Suppressor macrophage treated with lipopolysaccharide for 4 hours (primary cell): ENCODE data around the gene PKP3.
A peak's percentile ranks its signal among the peaks of the same experiment; 100 is the strongest.
"Not testable (repeated sequence)": the region's sequence is repeated elsewhere in the genome, so short reads cannot be mapped to it uniquely, and the experiment has no call there.

Experiments
- DNase-seq: peaks from one replicate; pipeline ENCODE4 v3.0.0-alpha.2; 2020

Gene PKP3

DNA sequence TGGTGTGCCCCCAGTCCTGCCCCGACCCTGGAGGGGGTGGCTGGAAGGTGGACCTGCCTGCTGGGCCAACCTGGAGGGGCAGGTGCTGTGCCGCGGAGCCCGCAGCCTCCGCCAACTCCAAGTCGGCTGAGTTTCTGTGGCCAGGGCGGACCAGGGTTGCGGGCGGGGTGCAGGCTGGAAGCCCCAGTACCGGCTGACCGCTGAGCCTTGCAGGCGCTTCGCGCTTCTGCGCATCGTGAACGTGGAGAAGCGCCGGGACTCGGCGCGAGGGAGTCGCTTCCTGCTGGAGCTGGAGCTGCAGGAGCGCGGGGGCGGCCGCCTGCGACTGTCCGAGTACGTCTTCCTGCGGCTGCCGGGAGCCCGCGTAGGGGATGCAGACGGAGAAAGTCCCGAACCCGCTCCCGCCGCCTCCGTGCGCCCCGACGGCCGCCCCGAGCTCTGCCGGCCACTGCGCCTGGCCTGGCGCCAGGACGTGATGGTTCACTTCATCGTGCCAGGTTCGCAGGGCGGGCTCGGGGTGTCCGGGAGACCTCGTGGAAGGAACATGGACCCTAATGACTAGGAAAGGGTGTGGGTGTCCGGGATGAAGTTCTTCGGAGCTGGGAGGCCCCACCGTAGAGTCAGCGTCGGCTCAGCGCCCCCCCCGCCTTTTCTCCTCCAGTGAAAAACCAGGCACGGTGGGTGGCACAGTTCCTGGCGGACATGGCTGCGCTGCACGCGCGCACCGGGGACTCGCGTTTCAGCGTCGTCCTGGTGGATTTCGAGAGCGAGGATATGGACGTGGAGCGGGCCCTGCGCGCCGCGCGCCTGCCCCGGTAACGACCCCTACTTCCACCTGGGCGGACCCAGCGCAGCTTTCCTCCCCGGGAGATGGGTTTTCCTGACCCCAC lies 14.6 kb upstream of the PKP3 start:
- no peak for DNase-seq

DNA sequence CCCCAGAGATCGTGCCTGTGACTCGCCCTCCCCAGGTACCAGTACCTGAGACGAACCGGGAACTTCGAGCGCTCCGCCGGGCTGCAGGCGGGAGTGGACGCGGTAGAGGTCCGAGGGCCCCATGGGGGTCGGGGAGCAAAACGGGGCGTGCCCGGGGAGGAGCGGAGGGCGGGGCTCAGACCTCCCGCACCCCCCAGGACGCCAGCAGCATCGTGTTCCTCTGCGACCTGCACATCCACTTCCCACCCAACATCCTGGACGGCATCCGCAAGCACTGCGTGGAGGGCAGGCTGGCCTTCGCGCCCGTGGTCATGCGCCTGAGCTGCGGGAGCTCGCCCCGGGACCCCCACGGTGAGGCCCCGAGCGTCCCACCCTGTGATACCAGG lies 13.9 kb upstream of the PKP3 start:
- DNase-seq = no peak

- DNase-seq = no peak
These were observed 13.5 kb upstream of the PKP3 start for GRCh38 chr11:380491-380890.

DNA sequence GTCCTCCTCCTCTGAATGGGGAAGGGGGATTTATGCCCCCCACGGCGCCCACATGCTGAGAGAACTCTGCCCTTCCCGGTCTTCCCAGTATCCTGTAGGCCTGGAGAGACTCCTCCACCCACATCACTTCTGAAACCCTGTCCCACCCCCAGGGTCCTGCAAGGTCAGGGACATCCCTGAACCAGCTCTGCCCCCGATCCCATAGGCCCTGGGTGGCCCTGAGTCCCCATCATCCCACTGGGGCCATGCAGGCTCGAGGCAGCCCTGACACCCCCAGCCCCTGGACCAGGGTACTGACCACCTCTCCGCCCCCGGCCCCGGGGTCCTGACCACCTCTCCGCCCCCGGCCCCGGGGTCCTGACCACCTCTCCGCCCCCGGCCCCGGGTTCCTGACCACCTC lies 13.0 kb upstream of the PKP3 start:
- DNase-seq = no peak

GRCh38 chr11:381501-382072 lies 12.4 kb upstream of the PKP3 start:
- DNase-seq = no peak

GRCh38 chr11:382081-382629 lies 11.9 kb upstream of the PKP3 start:
- no peak for DNase-seq

- DNase-seq = no peak
These were observed 10.6 kb upstream of the PKP3 start for GRCh38 chr11:383431-383830.

DNA sequence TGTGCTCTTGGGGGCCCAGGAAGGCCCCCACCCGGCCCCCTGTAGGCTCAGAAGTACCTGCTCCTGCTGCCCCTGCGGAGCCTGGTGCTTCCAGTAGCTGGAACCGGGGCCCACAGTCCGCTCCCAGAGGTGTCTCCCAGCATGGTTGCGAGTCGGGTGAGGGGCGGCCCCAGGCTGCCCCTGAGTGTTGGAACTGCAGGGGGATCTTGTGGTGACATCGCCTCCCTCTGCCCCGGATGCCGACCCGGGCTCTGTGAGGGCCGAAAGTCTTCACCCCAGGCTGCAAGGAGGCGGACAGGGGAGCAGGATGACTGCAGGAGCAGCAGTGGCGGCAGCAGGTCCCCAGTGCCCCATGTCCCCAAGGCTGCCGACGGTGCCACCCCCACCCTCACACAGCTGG lies 9.5 kb upstream of the PKP3 start:
- no peak for DNase-seq

DNA sequence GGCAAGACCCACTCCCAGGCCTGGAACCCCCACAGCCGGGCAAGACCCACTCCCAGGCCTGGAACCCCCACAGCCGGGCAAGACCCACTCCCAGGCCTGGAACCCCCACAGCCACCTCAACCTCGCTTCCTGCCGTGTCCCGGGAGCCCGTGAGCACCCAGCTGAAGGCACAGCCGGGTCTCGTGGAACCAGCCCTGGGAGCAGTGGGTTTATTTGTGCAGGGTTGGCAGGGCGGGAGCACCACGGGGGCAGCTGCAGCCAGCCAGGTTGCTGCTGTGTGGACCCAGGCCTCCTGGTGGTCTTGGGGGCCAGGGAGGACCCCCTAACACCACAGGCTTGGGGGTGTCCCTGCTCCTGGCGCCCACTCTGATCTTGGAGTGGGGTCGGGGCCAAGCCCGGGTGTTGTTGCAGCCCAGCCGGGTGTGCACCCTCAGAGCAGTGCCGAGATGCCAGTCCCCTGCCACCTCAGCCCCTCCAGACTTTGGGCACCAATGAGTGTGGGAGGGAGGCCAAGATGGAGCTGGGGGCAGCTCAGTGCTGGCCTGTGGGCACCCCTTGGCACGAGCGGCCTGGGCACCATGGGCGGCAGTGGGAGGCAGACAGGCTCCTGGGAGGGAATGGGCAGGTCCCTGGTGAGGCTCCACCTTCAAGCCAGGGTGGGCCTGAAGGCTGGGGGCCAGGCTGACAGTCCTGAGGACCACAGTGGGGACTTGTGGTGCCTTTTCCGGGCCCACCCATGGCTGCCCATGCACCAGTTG lies 8.2 kb upstream of the PKP3 start:
- no peak for DNase-seq

DNA sequence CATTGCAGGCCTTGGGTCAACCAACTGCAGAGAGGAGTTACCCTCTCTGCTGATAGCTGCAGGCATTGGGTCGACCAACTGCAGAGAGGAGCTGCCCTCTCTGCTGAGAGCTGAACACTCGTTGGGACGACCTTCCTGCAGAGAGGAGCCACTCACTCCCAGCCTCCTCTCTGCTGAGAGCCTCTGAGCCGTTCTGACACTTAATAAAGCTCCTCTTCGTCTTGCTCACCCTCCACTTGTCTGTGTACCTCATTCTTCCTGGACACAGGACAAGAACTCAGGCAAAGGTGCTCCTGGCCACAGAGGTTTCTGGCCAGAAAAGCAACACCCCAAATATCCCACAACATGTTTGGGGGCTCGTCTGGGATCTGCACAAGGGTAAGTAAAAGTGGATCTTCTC lies 7.5 kb upstream of the PKP3 start:
- no peak for DNase-seq

DNA sequence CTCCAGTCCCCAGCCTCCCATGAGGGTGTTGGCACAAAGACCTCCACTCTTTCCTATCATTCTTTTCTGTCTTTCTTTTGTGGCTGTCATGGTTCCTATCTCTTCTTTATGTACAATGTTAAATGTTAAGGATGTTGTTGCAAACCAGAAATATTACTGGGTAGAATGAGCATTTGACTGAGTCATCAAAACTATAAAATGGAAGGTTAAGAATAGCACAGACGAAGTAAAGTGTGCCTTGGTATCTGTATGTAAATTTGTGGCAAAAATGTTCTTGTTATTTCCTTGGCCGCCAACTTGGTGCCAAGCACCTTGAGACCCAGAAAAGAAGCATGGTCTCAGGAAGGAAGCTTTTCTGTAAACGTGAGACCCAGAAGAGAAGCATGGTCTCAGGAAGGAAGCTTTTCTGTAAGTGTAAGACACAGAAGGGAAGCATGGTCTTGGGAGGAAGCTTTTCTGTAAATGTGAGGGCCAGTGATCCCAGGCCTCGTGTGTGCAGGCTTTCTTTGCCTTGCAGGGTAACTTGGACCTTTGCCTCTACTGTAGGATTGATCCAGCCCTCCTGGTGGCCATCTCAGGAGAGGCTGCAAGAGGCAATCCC lies 6.7 kb upstream of the PKP3 start:
- DNase-seq = no peak

DNA sequence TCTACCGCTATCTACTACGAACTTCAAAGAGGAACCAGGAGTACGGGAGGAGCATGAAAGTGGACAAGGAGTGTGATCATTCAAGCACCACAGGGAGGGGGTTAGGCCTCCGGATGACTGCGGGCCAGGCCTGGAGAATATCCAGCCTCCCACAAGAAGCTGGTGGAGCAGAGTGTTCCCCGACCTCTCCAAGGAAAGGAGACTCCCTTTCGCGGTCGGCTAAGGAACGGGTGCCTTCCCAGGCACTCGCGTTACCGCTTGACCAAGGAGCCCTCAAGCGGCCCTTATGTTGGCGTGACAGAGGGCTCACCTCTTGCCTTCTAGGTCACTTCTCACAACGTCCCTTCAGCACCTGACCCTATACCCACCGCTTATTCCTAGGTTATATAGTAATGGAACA lies 4.6 kb upstream of the PKP3 start:
- not testable (repeated sequence) for DNase-seq

- DNase-seq = no peak
These were observed 3.8 kb upstream of the PKP3 start for GRCh38 chr11:390175-390574.

GRCh38 chr11:391117-392017 lies 2.6 kb upstream of the PKP3 start:
- no peak for DNase-seq

DNA sequence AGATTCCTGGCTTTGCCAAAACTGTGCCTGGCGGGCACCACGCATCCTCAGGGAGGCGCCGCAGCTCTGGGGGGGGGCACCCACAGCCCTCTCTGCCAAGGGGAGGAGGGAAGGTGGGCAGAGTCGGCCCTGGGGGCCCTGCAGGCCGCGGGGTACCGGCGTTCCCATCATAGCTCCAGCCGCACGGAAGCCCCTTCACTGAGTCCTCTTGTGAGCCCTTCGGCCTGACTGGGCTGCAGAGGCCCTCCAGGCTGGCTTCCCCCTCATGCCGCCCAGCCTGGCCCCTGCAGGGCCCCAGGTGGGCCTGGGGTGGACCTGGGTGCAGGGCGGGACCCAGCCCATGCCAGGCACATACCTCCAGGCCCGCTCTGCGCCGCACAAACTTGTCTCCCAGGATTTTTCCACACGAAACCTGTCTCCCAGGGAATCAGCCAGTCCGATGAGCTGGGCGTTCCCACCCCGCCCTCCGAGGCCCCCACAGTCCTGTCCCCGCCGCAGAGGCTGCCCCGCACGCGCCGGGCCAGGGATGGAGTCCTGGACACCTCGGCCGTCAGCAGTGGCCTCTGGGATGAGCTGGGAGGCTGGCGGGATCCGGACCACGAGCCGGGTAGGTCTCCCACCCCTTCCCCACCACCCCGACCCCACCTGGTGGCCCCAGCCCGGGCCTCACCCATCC lies 1.8 kb upstream of the PKP3 start:
- no peak for DNase-seq

- no peak for DNase-seq
These were observed 583 bp upstream of the PKP3 start for GRCh38 chr11:393219-394033.

- DNase-seq = no peak
These were observed 1.0 kb downstream of the PKP3 start for GRCh38 chr11:394858-395655.

GRCh38 chr11:395866-396265 lies 1.9 kb downstream of the PKP3 start:
- no peak for DNase-seq

DNA sequence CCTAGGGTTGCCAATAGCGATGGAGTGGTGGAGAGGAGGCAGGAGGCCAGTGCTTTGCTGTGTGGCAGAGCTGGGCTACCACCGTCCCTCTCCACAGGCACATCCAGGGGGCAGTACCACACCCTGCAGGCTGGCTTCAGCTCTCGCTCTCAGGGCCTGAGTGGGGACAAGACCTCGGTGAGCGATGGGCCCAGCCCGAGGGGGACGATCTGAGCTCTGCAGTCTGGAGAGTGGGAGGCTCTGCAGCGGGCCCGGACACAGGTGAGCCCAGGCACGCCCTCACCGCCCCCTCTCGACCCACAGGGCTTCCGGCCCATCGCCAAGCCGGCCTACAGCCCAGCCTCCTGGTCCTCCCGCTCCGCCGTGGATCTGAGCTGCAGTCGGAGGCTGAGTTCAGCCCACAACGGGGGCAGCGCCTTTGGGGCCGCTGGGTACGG lies 2.5 kb downstream of the PKP3 start:
- DNase-seq = peak; percentile 35
